Measurements from ENCODE around the gene MORF4L2. TPM values are rescaled to one million over a fixed set of nuclear protein-coding genes. Genes with fewer than 3 reads are reported as not detected.

MORF4L2 gene
- total RNA-seq, 2 experiments from 2014 or later = 165 to 257 TPM

- H3K9me2 ChIP-seq (ENCODE audit: insufficient read depth, low read length) = no peaks in the 10 kb centered on the region
- TF ChIP-seq CTCF (conservative IDR thresholded peaks at IDR 0.05; ENCODE audit: low read length) (no peak), EZH2phosphoT487 (IDR thresholded peaks at IDR 0.05; ENCODE audit: borderline replicate concordance, low read depth, low read length) (no peak)
- DNase-seq (ENCODE audit: low spot score) = no peak
- intact Hi-C loops (cut with micrococcal nuclease; ENCODE audit: unreplicated experiment) = no loop called here
- no peaks in the 10 kb centered on the region for H3K79me2 ChIP-seq (ENCODE audit: insufficient read depth, low read depth, low read length)
- no peaks in the 10 kb centered on the region for H3K36me3 ChIP-seq (ENCODE audit: insufficient read depth, low read length)
- no peak overlapping the region for H3K27ac ChIP-seq (ENCODE audit: low read depth, low read length, poor library complexity, severe bottlenecking)
- H3K4me2 ChIP-seq (ENCODE audit: low read length) = no peak overlapping the region
- no peaks in the 10 kb centered on the region for H3K4me1 ChIP-seq (ENCODE audit: insufficient read depth, low read length, poor library complexity, severe bottlenecking)
- H3K9me3 ChIP-seq (ENCODE audit: low read length) = no peaks in the 10 kb centered on the region
- ChIA-PET POLR2A (no interaction called here), CTCF (ENCODE audit: unreplicated experiment) (no interaction called here)
- no peak overlapping the region for H3K4me3 ChIP-seq (ENCODE audit: low read depth, low read length, poor library complexity, severe bottlenecking)
- no TSS peak for BruUV-seq (replicated peaks)
- no peak overlapping the region for H2AFZ ChIP-seq (ENCODE audit: low read length)
- no peaks in the 10 kb centered on the region for H4K20me1 ChIP-seq (ENCODE audit: insufficient read depth, low read length)
Measured at GRCh38 chrX:103716962-103717361, 30.5 kb upstream of the MORF4L2 start.

- Histone ChIP-seq H3K79me2 (ENCODE audit: insufficient read depth, low read depth, low read length) (no peaks in the 10 kb centered on the region), H3K9me2 (ENCODE audit: insufficient read depth, low read length) (no peaks in the 10 kb centered on the region), H3K4me2 (ENCODE audit: low read length) (no peak within 1 kb of the TSS), H3K4me1 (ENCODE audit: insufficient read depth, low read length, poor library complexity, severe bottlenecking) (no peaks in the 10 kb centered on the region), H3K9me3 (ENCODE audit: low read length) (no peaks in the 10 kb centered on the region), H2AFZ (ENCODE audit: low read length) (no peak within 1 kb of the TSS), H4K20me1 (ENCODE audit: insufficient read depth, low read length) (no peaks in the 10 kb centered on the region), H3K27ac (ENCODE audit: low read depth, low read length, poor library complexity, severe bottlenecking) (no peak within 1 kb of the TSS), H3K36me3 (ENCODE audit: insufficient read depth, low read length) (no peaks in the 10 kb centered on the region), H3K4me3 (ENCODE audit: low read depth, low read length, poor library complexity, severe bottlenecking) (no peak within 1 kb of the TSS)
- TF ChIP-seq CTCF (conservative IDR thresholded peaks at IDR 0.05; ENCODE audit: low read length) (no peak), EZH2phosphoT487 (IDR thresholded peaks at IDR 0.05; ENCODE audit: borderline replicate concordance, low read depth, low read length) (no peak)
- ChIA-PET CTCF (ENCODE audit: unreplicated experiment) (interaction anchor here (0.5 kb wide), 1 partner anchor 98 kb away, joined by 3 read pairs; no protein-coding TSS in a partner anchor), POLR2A (interaction anchor here (0.7 kb wide), 1 partner anchor 25 kb away, joined by 3 read pairs; no protein-coding TSS in a partner anchor)
- intact Hi-C loops (cut with micrococcal nuclease; ENCODE audit: unreplicated experiment) = no loop called here
- no peak for DNase-seq (ENCODE audit: low spot score)
- BruUV-seq (replicated peaks) = no TSS peak
Measured at GRCh38 chrX:103710609-103711008, 24.1 kb upstream of the MORF4L2 start, which contains the start of gene TMEM31. TMEM31 (plus strand) TSS chrX:103710909; CDS start chrX:103712259, 1,350 bp downstream.

GRCh38 chrX:103704863-103705262 is 18.4 kb upstream of the MORF4L2 start:
- H3K27ac ChIP-seq (ENCODE audit: low read depth, low read length, poor library complexity, severe bottlenecking) = no peak overlapping the region
- intact Hi-C loops (cut with micrococcal nuclease; ENCODE audit: unreplicated experiment) = no loop called here
- ChIA-PET CTCF (ENCODE audit: unreplicated experiment) (interaction anchor here (1.0 kb wide), 1 partner anchor 15 kb away, joined by 3 read pairs; no protein-coding TSS in a partner anchor), POLR2A (no interaction called here)
- no peaks in the 10 kb centered on the region for H3K4me1 ChIP-seq (ENCODE audit: insufficient read depth, low read length, poor library complexity, severe bottlenecking)
- no TSS peak for BruUV-seq (replicated peaks)
- TF ChIP-seq CTCF (conservative IDR thresholded peaks at IDR 0.05; ENCODE audit: low read length) (no peak), EZH2phosphoT487 (IDR thresholded peaks at IDR 0.05; ENCODE audit: borderline replicate concordance, low read depth, low read length) (no peak)
- H3K79me2 ChIP-seq (ENCODE audit: insufficient read depth, low read depth, low read length) = no peaks in the 10 kb centered on the region
- H3K4me2 ChIP-seq (ENCODE audit: low read length) = no peak overlapping the region
- no peaks in the 10 kb centered on the region for H4K20me1 ChIP-seq (ENCODE audit: insufficient read depth, low read length)
- no peaks in the 10 kb centered on the region for H3K9me2 ChIP-seq (ENCODE audit: insufficient read depth, low read length)
- H3K4me3 ChIP-seq (ENCODE audit: low read depth, low read length, poor library complexity, severe bottlenecking) = no peak overlapping the region
- H3K36me3 ChIP-seq (ENCODE audit: insufficient read depth, low read length) = no peaks in the 10 kb centered on the region
- H3K9me3 ChIP-seq (ENCODE audit: low read length) = no peaks in the 10 kb centered on the region
- DNase-seq (ENCODE audit: low spot score) = no peak
- no peak overlapping the region for H2AFZ ChIP-seq (ENCODE audit: low read length)

Data from OCI-LY7 (cell line).